Measurements from ENCODE around the gene TPP2. TPM values are rescaled to one million over a fixed set of nuclear protein-coding genes. Genes with fewer than 3 reads are reported as not detected.

Gene TPP2
- total and polyA plus RNA-seq, 9 of the 15 experiments (the other 6 are each of a cell fraction or from before 2014, with no cell fraction given), result 18.8 to 87.7 (median 55.9) TPM

DNA sequence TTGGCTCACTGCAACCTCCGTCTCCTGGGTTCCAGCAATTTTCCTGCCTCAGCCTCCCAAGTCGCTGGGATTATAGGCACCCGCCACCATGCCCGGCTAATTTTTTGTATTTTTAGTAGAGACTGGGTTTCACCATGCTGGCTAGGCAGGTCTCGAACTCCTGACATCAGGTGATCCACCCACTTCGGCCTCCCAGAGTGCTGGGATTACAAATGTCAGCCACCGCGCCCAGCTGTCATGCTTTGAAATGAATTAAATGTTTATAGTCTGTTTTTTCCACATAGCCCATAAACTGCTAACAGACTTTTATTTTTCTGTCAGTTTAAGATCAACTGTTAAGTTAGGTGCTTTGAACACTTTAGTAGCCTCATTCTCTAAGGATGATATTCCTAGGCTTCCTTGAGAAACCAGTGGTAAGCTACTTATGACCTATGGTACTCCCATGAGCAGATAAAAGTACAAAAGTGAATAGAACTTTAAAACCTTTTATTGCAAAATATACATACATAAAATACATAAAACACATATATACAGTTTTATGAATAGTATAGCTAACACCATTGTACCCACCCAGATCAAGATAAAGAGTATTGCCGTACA, 13.6 kb downstream of the TPP2 start:
- ChIA-PET CTCF (ENCODE audit: low intra/inter-chr PET ratio) (no interaction called here), POLR2A (interaction anchor here (0.6 kb wide), 1 partner anchor 10 kb away, joined by 4 read pairs; no protein-coding TSS in a partner anchor)
- Histone ChIP-seq H3K9me3 (replicated peaks; ENCODE audit: control insufficient read depth, insufficient read depth, low read depth, low read length) (no peaks in the 10 kb centered on the region), H3K79me2 (ENCODE audit: control insufficient read depth, insufficient read depth, low read length) (peaks cover 83% of the 10 kb centered on the region), H3K9me1 (ENCODE audit: control insufficient read depth, insufficient read depth, low read length) (no peaks in the 10 kb centered on the region), H4K20me1 (replicated peaks; ENCODE audit: control insufficient read depth, insufficient read depth, low read length) (peaks cover 11% of the 10 kb centered on the region; the same call in 1 of the 2 replicates), H3K36me3 (ENCODE audit: control insufficient read depth, insufficient read depth, low read length) (peaks cover 88% of the 10 kb centered on the region), H3K27me3 (ENCODE audit: control insufficient read depth in 2 of 2, insufficient read depth in 2 of 2, low read length in 2 of 2) (no peaks in the 10 kb centered on the region), H3K9ac (ENCODE audit: insufficient read depth in 1 of 2, low read depth in 2 of 2, low read length in 2 of 2) (no peak overlapping the region), H3K4me1 (replicated peaks in 1 of 2; ENCODE audit: control insufficient read depth in 2 of 2, insufficient read depth in 2 of 2, low read length in 2 of 2) (peaks cover 4 to 18% of the 10 kb centered on the region in 2 experiments), H3K4me2 (ENCODE audit: insufficient read depth, low read length) (no peak overlapping the region), H3K4me3 (no peak overlapping the region), H3K27ac (ENCODE audit: extremely low read depth, low read depth, low read length) (no peak overlapping the region), H2AFZ (ENCODE audit: low read depth, low read length) (no peak overlapping the region)
- no peak for ATAC-seq
- 90% methylated on average over 5 of the region's 9 CpGs for WGBS (ENCODE audit: insufficient coverage, low coverage, missing lambda C conversion rate)
- intact Hi-C loops (cut with micrococcal nuclease) (loop anchor here (5.0 kb wide), 1 partner anchor 42 kb away; no protein-coding TSS in a partner anchor), in situ Hi-C loops (cut with MboI) (loop anchor here (25.0 kb wide), 1 partner anchor 1998 kb away; no protein-coding TSS in a partner anchor)
- BruUV-seq (replicated peaks), result no TSS peak
- no peak for DNase-seq (ENCODE audit: extremely low read depth in 1 of 4, low spot score in 3 of 4)
- no peak for FAIRE-seq
- TF ChIP-seq ETS1 (conservative IDR thresholded peaks at IDR 0.05; ENCODE audit: control insufficient read depth, low read depth, low read length) (no peak), NKRF (IDR thresholded peaks at IDR 0.05; ENCODE audit: borderline replicate concordance) (no peak), MBD2 (IDR thresholded peaks at IDR 0.05; ENCODE audit: borderline replicate concordance, low read depth) (no peak), TAL1 (IDR thresholded peaks at IDR 0.05) (no peak), USF1 (CRISPR knock-in tag; IDR thresholded peaks at IDR 0.05) (no peak), SMARCA4 (IDR thresholded peaks at IDR 0.05) (no peak), PHB (CRISPR knock-in tag; IDR thresholded peaks at IDR 0.05) (no peak), RBFOX2 (IDR thresholded peaks at IDR 0.05; ENCODE audit: low read depth, low read length) (no peak), SNIP1 (IDR thresholded peaks at IDR 0.05; ENCODE audit: low read depth) (no peak), ARID3B (CRISPR knock-in tag; IDR thresholded peaks at IDR 0.05; ENCODE audit: borderline replicate concordance) (no peak)
- TF ChIP-seq, protein P1, sequence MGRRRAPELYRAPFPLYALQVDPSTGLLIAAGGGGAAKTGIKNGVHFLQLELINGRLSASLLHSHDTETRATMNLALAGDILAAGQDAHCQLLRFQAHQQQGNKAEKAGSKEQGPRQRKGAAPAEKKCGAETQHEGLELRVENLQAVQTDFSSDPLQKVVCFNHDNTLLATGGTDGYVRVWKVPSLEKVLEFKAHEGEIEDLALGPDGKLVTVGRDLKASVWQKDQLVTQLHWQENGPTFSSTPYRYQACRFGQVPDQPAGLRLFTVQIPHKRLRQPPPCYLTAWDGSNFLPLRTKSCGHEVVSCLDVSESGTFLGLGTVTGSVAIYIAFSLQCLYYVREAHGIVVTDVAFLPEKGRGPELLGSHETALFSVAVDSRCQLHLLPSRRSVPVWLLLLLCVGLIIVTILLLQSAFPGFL (CRISPR knock-in tag; IDR thresholded peaks at IDR 0.05), result no peak
- TF ChIP-seq, protein P2, sequence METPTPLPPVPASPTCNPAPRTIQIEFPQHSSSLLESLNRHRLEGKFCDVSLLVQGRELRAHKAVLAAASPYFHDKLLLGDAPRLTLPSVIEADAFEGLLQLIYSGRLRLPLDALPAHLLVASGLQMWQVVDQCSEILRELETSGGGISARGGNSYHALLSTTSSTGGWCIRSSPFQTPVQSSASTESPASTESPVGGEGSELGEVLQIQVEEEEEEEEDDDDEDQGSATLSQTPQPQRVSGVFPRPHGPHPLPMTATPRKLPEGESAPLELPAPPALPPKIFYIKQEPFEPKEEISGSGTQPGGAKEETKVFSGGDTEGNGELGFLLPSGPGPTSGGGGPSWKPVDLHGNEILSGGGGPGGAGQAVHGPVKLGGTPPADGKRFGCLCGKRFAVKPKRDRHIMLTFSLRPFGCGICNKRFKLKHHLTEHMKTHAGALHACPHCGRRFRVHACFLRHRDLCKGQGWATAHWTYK (CRISPR knock-in tag; IDR thresholded peaks at IDR 0.05), result no peak

All from K562 (cell line).